ENCODE measurements around the gene HEPN1.

HEPN1 gene

DNA sequence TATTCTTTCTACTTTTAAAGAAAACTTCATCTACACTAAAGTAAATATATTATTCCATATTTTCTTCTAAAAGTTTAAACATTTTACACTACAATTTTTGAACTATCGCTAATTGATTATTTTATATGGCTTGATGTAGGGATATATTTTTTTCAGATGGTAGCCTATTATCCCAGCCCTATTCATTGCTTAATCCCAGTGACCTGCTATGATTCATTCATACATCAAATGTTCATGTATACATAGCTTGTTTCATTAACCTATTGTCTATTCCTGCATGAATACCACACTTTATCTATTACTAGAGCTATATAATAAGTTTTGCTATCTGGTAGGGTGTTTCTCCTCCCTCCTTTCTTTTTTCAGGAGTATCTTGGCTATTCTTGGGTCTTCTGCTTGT lies 16.4 kb upstream of the HEPN1 start:
- FAIRE-seq: no peak

DNA sequence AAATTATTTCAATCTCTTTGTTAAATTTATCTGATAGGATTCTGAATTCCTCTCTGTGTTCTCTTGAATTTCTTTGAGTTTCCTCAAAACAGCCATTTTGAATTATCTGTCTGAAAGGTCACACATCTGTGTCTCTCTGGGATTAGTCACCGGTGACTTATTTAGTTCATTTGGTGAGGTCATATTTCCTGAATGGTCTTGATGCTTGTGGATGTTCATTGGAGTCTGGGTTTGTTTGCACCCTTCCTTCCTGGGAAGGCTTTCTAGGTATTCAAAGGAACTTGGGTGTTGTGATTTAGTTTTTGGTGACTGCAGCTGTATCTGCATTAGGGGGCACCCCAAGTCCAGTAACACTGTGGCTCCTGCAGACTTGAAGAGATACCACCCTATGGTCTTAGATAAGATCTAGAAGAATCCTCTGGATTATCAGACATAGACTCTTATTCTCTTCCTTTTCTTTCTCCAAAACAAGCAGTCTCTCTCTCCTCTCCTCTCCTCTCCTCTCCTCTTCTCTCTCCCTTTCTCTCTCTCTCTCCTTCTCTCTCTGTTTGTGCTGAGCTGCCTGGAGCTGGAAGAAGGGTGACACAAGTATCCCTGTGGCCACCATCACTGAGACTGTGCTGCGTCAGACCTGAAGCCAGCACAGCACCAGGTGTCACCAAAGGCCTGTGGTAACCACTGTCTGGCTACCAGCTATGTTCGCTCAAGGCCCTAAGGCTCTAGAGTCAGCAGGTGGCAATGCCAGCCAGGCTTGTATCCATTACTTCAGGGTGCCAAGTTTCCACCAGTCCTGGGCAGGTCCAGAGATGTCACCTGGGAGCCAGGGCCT lies 3.3 kb upstream of the HEPN1 start:
- no peak for FAIRE-seq

DNA sequence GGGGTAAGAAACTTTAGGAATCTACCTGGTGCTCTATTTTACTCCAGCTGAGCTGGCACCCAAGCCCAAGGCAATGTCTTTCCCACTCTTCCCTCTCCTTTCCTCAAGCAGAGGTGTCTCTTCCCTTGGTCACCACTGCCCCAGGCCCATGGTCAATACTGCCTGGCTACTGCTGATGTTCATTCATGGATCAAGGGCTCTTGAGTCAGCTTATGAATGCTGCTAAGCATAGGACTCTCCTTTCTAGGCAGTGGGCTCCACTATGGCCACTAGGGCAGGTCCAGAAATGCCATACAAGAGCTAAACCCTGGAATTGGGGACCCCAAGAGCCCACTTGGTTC lies 2.7 kb upstream of the HEPN1 start:
- FAIRE-seq: no peak

DNA sequence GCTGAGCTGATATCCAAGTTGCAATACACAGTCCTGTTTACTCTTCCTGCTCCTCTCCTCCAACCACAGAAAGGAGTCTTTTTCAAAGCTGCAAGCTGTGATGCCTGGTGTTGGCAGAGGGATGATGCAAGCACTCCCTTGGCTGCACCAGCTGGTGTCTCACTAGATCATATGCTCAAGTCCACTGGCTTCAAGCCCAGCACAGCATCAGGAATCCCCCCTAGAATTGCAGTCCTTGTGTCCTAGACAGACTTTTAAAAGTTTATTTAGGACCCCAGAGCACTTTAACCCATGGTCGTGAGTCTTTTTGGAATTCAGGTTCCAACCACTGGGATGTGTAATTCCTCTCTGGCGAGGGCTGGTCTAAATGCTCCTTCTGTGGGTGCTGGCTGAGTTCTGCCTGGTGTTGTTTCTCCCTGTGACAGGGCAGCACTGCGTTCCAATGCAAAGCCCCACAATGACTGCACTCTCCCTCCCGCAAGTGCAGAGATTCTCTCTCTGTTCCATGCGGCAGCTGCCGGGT lies 1.9 kb upstream of the HEPN1 start:
- FAIRE-seq: no peak

DNA sequence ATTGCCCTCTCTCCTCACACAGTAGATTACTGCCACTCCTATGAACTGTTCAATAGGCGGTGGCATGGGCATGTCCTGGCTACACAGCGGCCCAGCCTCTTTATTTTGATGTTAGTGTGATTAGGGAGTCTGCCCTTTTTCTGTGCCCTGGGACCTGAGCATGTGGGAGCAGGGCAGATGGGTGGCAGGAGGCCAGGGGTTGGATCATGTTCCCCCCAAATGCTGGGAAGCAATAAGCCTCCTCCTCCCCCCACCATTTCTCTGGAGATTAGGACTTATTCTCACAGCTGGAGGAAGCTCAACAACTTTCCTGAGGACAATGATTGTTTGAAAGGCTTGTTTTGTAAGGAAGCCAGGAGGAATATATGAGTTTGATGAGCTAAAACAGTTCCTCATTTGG lies 848 bp downstream of the HEPN1 start:
- no peak for FAIRE-seq

DNA sequence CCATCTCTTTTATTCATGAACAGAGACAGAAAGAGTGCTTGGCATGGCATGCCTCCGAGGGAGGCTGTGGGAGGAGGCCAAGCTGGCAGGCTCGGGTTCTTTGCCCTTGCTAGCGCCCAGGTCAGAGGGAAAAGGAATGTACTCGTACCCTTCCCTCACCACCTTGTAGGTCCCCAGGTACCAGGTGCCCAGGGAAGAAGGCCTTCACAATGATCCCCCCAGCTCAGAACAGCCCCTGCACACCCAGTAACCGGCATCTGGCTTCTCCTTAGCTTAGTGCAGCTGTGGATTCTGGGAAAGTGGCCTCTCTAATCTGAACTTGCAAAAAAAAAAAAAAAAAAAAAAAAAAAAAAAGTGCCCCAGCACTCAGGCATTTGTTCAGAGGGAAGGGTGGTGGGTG lies 1.3 kb downstream of the HEPN1 start:
- FAIRE-seq: no peak

DNA sequence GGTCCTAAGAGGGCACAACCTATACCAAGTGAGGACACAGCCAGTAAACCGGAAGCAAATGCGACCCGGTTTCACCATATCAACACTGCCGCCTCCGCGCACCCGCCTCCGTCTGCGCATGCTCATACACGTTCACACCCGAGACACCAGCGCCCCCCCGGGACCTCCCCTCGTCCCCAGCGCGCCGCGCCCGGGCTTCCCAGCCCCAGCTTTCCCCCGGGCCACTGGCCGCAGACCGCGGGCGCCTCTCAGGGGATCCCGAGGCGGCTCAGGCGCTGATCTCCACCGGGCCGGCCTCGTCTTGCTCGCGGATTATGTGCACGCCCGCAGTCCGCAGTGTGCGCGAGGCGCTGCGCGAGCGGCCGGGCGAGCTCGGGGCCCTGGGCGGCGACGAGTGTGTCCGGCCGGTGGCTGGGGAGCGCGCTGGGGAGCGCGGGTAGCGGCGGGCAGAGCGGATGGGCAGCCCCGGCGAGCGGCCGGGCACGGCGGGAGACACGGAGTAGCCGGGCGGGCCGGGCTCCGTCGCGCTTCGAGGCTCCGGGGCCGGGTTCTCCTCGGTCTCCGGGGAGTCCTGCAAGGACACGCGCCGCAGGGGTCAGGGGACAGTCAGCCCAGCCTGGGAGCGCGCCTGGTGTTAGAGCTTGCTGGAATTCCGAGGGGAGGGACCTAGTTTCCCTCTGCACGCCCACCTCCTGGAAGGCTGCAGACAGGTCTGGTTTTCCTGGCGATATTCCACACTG lies 2.0 kb downstream of the HEPN1 start:
- no peak for FAIRE-seq

DNA sequence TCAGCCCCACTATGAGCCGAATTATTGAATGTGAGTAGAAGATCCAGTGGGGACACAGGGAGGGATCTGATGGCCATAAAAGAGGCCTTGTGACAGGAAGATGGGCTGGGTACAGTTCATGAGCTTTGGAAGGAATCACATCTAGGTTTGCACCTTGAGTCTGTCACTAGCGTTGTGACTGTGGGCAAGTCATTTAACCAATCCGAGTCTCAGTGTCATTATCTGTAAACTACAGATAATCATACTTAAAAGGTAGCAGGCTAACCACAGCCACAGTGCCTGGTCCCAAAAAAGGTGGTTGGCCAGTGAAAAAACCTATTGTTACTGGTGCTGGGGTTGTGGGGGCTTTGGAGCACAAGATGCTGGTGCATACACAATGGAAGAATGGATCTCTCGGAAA lies 3.8 kb downstream of the HEPN1 start:
- FAIRE-seq: no peak

DNA sequence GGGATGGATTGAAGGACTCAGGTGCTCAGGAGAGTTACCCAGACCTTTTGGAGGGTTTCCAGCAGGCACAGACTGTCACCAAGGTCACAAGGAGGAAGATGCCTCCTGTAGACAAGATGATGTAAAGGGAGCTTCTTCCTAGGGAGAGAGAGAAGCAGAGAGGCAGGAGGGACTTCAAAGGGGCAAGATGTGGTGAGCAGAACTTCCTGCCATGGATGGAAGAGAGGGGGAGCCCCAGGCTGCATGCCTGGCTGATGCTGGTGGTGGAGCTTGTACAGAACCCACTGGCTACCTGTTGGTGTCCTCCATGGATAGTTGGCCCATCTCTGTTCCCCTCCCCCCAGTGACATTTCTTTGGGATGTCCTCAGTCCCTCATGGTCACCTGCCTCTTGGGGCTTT lies 4.2 kb downstream of the HEPN1 start:
- no peak for FAIRE-seq

DNA sequence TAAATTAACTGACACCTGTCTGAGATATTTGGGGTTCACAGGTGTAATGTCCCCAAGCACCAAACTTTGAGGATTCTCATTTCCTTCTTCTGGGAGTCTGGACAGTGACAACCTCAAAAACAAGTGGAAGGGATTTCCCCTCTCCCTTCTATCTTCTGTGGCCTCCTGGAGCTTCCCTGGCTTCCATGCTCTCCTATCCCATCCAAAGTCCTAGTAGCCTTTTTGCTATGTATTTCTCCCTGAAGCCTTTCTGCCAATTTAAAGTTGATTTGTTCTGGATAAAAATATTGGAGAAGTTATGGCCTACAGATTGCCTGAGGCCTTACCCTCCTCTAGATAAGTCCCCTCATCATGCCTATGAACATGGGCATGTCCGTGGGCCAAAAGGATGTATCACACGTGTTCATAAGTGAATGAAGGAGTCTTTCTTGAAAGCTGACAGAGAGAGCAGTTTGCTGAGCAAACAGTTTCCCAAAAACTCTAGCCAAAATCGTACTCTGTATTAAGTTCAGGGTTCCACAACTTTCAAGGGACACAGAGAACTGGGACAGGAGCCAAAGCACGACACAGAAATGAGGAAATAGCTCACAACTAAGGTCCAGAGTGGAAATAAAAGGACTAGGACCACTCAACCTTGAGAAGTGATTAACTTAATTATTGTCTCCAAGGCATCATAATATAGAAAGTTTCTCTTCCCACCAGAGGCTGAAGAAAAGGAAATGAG lies 10.1 kb downstream of the HEPN1 start:
- no peak for FAIRE-seq

DNA sequence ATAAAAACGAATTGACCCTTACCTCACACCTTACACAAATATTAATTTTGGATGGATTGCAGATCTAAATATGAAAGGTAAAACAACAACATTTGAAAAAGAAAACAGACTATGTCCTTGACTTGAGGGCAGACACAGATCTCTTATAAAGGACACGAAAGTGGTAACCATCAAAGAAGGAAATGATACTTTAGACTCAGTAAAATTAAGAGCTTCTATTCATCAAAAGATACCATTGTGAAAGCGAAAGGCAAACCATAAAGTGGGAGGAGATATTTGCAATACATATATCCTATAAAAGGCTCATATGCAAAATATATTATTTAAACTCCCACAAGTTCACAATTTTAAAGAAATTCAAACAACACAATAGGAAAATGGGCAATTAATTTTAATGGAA lies 11.7 kb downstream of the HEPN1 start:
- no peak for FAIRE-seq

DNA sequence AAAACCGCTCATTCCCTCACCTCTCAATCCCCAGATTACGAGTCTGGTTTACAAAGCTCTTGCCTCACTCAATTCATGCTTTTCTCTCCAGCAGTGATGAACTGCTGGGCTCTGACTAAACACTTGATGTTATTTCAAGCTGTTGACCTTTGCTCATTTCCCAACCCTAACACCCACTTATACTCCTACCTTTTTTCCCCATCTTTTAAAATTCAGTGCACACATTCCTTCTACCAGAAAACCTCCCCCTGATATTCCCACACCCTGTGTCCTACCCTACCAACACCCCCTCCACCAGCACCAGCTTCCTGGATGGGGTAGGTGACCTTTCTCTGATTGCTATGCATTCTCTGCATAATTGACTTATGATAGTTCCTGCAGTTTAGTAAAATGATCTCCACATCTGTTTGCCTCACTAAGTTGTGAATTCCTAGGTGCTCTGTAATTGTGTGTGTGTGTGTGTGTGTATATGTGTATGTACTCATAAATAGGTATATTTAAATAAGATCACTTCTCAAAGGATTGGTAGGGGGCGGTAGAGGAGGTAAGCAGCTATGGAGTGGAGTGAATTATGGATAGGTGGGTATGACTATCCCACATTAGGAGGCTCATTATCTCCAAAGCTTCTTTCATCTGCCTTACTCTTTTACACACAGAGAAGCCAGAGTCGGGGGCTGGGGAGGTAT lies 16.0 kb downstream of the HEPN1 start:
- no peak for FAIRE-seq

DNA sequence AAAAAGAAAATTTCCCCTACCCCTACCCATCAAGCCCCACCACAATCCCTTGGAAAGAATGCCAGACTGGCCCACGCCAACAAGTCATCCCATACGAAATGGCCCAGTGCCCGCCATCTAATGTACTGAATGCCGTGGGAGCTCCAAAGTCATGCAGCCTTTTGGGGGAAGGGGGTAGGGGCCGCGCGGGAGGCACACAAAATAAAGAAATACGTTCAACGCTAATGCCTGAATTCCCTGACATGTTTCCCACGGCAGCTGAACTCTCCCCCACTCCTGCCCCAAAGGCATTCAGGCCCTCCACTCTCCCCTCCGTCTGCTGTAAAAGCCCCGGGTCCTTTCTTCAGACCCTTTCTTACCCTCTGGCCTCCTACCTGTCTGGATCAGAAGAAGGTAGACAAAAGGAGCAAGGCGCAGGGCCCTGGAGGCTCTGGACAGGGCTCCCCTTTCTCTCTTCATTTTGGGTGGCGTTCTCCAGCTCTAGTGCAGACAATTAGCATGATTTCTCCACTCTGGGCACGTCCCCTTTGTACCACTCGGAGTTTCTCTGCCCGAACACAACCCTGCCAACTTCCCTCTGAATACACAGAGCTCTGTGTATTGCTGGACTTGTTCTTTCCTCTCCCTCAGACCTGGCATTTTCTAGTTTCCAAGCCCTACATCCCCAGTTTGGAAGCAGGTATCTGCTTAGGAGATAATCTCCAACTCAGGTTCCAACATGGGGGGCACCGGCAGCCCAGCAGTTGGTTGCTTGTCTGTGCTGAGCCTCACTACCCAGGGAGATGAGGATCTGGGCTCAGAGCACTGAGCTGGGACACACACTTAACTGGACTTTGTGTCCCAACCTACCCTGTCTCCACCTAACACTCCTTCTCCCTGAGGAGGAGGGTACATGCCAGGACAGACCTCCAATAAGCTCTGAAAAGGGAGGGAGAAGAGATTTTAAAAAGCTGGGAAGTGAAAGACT lies 16.8 kb downstream of the HEPN1 start, which contains the start of gene HEPACAM:
Gene HEPACAM, minus strand, starts transcription at position 500 of the 967 bp plus-strand sequence. Its CDS starts 41 bp downstream, at position 459.
- FAIRE-seq: no peak

DNA sequence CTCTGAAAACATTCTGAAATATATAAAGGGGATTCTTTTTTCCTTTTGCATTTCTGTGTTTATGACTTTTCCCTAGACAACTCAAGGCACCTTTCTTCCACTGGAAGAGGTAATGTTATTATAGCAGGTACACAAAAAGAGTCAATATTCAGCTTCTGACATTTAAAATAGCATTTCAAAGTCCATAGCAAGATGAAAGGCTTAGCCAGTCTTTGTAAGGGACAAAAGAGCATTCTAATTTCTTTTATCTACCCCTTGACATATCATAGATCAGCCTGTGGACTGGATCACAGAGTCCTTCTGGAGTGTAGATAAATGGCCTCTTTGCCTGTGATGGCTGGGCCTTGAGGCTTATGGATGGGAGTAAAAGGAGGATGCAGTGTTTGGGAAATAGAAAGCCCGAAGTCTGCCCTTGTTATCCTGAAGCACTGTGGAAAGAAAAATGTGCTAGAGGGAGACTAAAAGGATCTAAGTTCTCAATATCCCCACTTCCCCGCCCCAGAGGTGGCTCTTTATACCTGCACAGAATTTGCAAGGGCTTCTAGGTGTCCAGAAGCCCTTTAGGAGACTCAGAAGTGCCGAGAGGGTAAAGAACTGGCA lies 18.4 kb downstream of the HEPN1 start:
- no peak for FAIRE-seq

DNA sequence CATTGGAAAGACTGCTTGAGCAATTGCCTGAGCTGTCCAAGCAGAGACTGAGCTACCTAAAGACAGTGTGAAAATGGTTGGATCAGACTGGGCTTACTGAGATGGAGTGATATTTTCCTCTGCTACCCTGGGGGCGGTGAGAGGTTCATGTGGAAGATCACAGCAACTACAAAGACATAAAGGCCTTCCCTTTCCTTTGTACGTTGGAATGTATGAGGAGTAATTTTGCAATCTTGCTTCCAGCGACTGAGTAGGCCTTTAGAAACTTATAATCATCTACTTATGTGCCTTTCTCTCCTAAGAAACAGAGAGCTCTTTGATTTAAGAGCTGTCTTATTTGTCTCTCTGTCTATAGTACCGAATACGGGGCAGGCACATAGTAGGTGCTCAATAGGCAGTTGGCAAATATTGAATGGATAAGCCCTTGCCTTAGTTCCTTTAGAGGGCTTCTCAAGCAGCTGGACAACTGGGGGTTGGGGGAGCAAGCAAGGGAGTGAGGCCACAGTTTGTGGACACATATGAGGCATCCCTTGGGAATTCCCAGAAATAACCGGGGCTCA lies 19.2 kb downstream of the HEPN1 start:
- FAIRE-seq: no peak

DNA sequence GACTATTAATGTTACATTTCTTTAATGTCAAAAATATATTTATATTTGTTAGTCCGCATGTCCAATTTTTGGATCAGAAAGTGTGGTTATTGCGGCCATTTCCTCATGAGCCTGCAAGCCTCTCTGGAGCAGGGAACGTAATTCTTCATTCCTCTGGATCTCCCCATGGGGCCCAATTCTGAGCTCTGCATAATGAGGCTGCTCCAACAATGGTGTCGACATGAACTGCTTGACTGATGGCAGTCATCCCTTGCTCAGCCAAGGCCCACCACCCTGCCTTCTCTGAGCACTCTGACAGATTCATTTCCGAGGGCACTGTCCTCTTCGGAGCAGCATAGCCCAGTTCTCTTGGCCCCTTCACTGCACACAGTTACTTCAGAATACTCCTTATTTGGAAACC lies 19.9 kb downstream of the HEPN1 start:
- no peak for FAIRE-seq

DNA sequence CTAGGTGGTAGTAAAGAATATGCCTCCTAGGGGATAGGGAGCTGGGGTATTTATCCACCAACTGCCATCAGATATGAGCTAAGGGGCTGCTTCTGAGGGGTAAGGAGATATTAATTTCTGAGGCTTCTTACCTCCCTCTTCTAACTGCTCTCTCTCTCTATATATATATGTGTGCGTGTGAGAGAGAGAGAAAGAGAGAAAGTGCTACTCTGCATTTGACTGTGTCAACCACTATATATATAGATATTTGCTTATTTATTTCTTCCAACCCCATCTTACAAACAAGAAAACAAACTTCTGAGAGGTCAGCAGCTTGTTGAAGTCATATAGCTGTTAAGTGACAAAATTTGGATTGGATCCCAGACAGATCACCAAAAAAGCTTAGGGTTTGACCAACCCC lies 22.7 kb downstream of the HEPN1 start:
- no peak for FAIRE-seq

DNA sequence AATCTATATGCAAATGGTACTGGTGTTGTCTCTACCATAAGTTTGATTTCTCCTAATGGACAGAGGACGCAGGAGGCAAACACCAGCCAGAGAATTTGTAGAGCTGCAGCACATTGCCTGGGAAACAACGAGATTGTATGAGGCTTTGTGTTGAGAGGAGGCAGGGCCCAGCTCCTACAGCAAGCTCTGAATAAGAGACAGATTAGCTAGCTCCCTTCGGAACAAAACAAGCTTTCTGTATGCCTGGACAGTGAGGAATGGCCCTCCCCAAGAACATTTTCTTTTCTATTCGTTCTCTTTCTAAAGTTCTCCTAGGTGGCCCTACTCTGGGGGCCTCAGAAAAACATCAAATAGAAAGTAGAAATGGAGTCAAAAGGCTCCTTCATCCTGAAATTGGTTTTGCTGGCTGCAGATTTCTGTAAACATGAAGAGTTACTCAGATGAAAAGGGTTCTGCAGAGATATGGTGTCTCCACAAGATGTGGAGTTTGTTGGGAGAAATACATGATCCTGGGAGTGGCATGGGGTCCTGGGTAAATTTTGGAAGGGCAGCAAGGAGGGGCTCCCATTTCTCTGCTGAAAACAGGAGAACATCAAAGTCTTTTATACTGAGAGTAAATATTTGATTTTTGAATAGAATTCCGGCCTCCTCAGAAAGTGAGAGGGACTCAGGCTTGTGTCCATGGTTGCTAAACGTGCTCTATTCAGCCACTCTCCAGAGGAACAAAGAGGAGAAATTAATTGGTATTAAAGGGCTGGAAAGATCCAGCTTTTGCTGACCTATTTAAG lies 23.6 kb downstream of the HEPN1 start:
- no peak for FAIRE-seq

DNA sequence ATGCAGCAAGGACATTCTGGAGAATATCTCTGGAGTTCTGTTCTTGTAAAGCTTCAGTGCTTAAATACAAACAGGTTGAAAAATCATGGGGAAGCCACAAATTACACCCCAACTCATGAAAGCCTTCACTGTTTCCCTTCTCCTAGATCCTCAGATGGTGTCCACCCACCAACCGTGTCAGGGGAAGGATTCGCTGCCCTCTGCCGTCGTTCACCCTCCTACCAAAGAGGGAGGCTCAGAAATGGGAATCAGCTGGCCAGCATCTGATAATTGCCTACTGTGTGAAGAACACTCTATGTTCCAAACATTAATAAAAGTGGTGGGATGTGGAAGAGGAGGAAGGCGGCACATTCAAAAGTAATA lies 24.2 kb downstream of the HEPN1 start:
- no peak for FAIRE-seq

DNA sequence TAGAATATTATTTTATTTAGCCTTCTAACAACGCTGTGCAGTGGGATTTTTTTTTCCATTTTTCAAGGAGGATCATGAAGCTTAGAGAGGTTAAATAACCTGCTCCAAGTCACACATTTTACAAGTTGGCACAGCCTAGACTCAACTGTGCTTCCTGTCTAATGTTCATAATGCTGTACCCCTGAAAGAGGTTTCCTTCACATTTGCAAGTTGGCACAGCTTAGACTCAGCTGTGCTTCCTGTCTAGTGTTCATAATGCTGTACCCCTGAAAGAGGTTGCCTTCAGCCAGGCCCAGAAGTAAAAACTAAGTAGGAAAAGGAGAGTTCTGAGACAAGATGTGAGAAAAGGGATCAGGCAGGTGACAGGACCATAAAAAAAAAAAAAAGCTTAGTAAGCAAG lies 24.7 kb downstream of the HEPN1 start:
- FAIRE-seq: no peak
